Activated CD4-positive, alpha-beta memory T cell treated with anti-CD3 and anti-CD28 coated beads, Interleukin-2, amount 10 ng/mL, durations not matched to agents 7 days and 5 days (primary cell): ENCODE results near the gene KCNIP2. TPM values are rescaled to one million over a fixed set of nuclear protein-coding genes. Genes with fewer than 3 reads are reported as not detected.
A peak's percentile ranks its signal among the peaks of the same experiment; 100 is the strongest.

Experiments used
- CTCF ChIA-PET: fragments of 350-600 bp; sonication (Branson Sonifier 250); formaldehyde crosslinking; loops from one replicate; lab custom pipeline; 2021; ENCODE audit warnings: antibody characterized with exemption, inconsistent platforms; lab: Charles Lee
- POLR2A ChIA-PET: fragments of 350-600 bp; sonication (Branson Sonifier 250); formaldehyde crosslinking; loops from one replicate; lab custom pipeline; 2021; ENCODE audit warnings: antibody characterized with exemption; lab: Charles Lee
- DNase-seq: peaks from one replicate; pipeline ENCODE4 v3.0.0-alpha.2; 2020
- H3K27ac Mint-ChIP-seq: one replicate; pipeline ENCODE4 v1.8.0; 2021; ENCODE audit warnings: mild to moderate bottlenecking, mixed read lengths
- H3K27me3 Mint-ChIP-seq: one replicate; pipeline ENCODE4 v1.8.0; 2021; ENCODE audit warnings: mixed read lengths
- H3K36me3 Mint-ChIP-seq: one replicate; pipeline ENCODE4 v1.8.0; 2021; ENCODE audit warnings: low read depth, mixed read lengths
- H3K4me1 Mint-ChIP-seq: one replicate; pipeline ENCODE4 v1.8.0; 2021; ENCODE audit warnings: mixed read lengths
- H3K4me3 Mint-ChIP-seq: one replicate; pipeline ENCODE4 v1.8.0; 2021; ENCODE audit warnings: mild to moderate bottlenecking, mixed read lengths
- H3K9me3 Mint-ChIP-seq: one replicate; pipeline ENCODE4 v1.8.0; 2021; ENCODE audit warnings: mixed read lengths
- total RNA-seq, 2 experiments: library from RNA; stranded (reverse); gene quantifications; one replicate each; pipeline ENCODE4 v1.2.3, GENCODE V29; 2021

The KCNIP2 gene
- total RNA-seq, 2 experiments from 2014 or later = 2.5 to 2.6 TPM

DNA sequence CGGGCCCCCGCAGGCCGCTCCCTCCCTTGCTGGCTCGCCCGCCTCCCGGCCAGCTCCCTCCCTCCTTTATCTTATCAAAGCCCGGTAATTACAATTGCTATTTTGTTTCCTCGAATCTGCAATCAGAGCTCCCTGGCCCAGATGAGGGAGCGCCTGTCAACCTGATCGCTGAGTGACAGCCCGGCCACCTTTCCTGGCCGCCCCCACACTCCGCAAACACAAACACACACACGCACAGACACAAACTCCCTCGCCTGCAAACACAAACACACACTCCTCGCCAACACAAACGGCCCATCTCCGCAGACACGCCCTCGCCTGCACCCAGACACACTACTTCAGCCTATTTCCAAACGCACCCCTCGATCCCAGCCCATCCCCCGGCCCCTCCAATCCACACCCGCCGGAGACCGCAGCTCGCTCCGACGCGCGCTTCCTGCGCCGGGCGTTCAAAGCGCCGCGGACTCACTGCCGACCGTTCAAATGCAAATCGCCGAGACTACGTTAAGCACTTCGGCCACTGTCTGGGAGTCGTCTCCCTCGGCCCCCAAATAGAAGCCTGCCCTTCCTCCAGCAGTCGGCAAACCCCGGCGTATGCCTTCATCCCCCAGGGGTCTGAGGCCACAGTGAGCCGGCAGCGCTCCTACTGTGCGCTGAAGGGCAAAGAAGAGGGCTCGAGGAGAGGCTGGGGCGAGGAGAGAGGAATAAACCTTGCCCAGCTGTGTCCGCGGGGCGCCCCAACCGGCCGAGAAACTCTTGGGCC, 64.6 kb downstream of the KCNIP2 start:
- peaks cover 5% of the 10 kb centered on the region for H3K36me3 Mint-ChIP-seq
- POLR2A ChIA-PET = interaction anchor here (1.4 kb wide), 1 partner anchor 37 kb away, joined by 3 read pairs; no protein-coding TSS in a partner anchor
- CTCF ChIA-PET = interaction anchor here (0.7 to 1.7 kb wide), 5 partner anchors 10 to 182 kb away, joined by 3 to 11 read pairs (median 3); no protein-coding TSS in a partner anchor
- peak; percentile 28 for DNase-seq
- peak overlapping the region; percentile 67 for H3K4me3 Mint-ChIP-seq
- H3K27ac Mint-ChIP-seq = no peak overlapping the region
- no peaks in the 10 kb centered on the region for H3K9me3 Mint-ChIP-seq
- H3K27me3 Mint-ChIP-seq = peaks cover 37% of the 10 kb centered on the region
- peaks cover 51% of the 10 kb centered on the region for H3K4me1 Mint-ChIP-seq

DNA sequence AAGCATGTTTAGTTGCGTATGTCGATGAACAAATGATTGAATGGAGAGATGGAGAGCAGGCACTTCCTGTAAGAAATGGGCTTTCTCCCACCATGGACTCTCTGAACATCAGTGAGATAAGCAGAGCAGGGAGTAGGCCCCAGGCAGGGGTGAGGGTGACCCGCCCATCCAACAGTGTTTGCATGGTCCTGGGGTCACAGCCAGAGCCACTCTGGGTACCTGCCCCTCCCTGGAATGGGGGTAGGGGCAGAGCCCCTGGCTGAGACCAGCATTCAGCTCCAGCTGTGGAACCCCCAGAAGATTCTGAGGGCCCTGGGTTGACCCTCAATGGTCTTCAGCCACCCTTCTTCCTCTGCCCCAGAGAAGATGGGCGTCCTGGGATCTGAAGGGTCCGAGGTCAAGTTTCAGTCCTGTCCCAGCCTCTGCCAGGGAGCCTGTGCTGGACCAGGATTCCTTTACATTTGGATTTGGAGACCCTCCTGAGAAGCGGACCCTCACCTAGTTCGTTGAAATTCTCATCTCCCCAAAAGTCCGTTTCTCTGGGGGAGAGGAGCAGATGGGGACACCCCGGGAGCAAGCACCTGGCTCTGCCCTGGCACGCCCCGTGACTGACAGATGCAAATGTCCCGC, 65.3 kb downstream of the KCNIP2 start:
- H3K4me1 Mint-ChIP-seq = peaks cover 48% of the 10 kb centered on the region
- peak; percentile 14 for DNase-seq
- peaks cover 44% of the 10 kb centered on the region for H3K27me3 Mint-ChIP-seq
- ChIA-PET POLR2A (interaction anchor here (1.4 kb wide), 1 partner anchor 38 kb away, joined by 3 read pairs; no protein-coding TSS in a partner anchor), CTCF (interaction anchor here (0.7 to 1.4 kb wide), 4 partner anchors 9 to 176 kb away, joined by 3 to 11 read pairs (median 3); no protein-coding TSS in a partner anchor)
- no peaks in the 10 kb centered on the region for H3K9me3 Mint-ChIP-seq
- peaks cover 3% of the 10 kb centered on the region for H3K36me3 Mint-ChIP-seq
- H3K4me3 Mint-ChIP-seq = no peak overlapping the region
- no peak overlapping the region for H3K27ac Mint-ChIP-seq

DNA sequence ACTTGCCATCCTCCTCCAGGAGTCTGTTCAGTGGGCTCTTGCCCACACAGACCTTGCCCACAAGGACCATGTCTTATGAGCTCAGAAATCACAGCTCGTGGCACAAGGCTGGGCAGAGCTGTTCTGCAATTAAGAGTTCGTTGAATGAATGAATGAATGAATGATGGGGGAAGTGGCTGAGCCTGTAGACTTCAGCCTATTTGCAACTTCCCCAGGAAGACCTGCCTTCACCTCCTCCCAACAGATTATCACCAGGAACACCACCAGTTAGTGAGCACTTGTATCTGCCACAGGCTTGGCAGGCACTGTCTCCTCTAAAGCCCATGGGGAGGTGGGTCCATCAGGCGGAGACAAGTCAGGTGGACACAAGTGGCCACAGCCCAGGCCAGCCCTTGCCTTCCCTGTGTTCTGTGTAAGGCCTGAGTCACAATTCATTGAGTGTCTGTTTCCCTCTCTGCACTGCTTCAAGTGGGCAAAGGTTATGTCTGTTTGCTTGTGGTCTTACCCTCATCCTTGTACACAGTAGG, 65.9 kb downstream of the KCNIP2 start:
- peaks cover 42% of the 10 kb centered on the region for H3K4me1 Mint-ChIP-seq
- POLR2A ChIA-PET = no interaction called here
- H3K36me3 Mint-ChIP-seq = no peaks in the 10 kb centered on the region
- H3K4me3 Mint-ChIP-seq = no peak overlapping the region
- CTCF ChIA-PET = interaction anchor here (1.4 kb wide), 1 partner anchor 174 kb away, joined by 3 read pairs; no protein-coding TSS in a partner anchor
- H3K27ac Mint-ChIP-seq = no peak overlapping the region
- H3K27me3 Mint-ChIP-seq = peaks cover 49% of the 10 kb centered on the region
- peak; percentile 15 for DNase-seq
- H3K9me3 Mint-ChIP-seq = no peaks in the 10 kb centered on the region

DNA sequence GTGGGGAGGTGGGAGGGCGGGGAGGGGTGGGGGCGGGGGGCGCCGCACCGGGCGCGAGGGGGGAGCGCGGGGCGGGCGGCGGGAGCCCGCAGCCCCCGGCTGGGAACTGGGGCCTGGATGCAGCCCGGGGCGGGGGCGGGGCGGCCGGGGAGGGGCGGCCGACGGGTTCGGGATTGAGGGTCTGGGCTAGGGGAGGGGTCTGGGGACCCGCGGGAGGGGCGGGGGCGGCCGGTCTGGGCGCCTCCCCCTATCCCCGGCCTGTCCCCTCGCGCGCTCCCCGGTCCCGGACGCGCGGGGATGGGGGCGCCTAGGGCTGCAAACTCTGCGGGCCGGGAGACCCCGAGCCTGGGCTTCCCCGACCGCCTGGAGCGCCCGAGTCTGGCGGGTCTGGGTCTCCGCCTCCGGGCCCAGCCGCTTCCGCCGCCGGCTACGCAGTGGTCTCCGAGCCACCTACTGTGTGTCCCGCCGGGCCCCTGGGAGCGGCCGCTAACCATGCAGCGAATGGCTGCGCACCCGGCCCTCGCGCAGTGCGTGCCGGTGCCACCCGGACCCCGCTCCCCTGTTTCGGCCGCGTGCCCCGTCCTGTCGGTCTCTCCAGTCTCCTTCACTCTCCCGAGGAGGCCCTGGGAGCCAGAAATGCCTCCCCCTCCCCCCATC, 67.3 kb downstream of the KCNIP2 start:
- no peak overlapping the region for H3K4me3 Mint-ChIP-seq
- peak; percentile 12 for DNase-seq
- CTCF ChIA-PET = interaction anchor here (0.6 kb wide), 1 partner anchor 504 kb away, joined by 3 read pairs; no protein-coding TSS in a partner anchor
- no peaks in the 10 kb centered on the region for H3K9me3 Mint-ChIP-seq
- no peaks in the 10 kb centered on the region for H3K36me3 Mint-ChIP-seq
- H3K27me3 Mint-ChIP-seq = peaks cover 63% of the 10 kb centered on the region
- H3K4me1 Mint-ChIP-seq = peaks cover 29% of the 10 kb centered on the region
- POLR2A ChIA-PET = no interaction called here
- no peak overlapping the region for H3K27ac Mint-ChIP-seq

Other genes with a start within 250 kb of the KCNIP2 start
- gene FBXW4, start 148.6 kb downstream of the KCNIP2 start, total RNA-seq = 10 to 100 TPM; 36.8 to 37.3 TPM
- gene FGF8, start 67.7 kb downstream of the KCNIP2 start, total RNA-seq = not detected
- gene NPM3, start 60.4 kb downstream of the KCNIP2 start, total RNA-seq = 10 to 100 TPM; 26.6 to 26.7 TPM
- 100 to 1,000 TPM; 142 to 145 TPM for gene OGA, start 25.4 kb downstream of the KCNIP2 start, total RNA-seq
- 10 to 100 TPM; 22.8 to 23.9 TPM for gene ARMH3, start 212.4 kb upstream of the KCNIP2 start, total RNA-seq
- gene HPS6, start 221.5 kb upstream of the KCNIP2 start, total RNA-seq = 10 to 100 TPM; 24.7 to 25.7 TPM